Kidney (tissue), 14 donors: ENCODE measurements around the gene AUTS2. TPM values are rescaled to one million over a fixed set of nuclear protein-coding genes. Genes with fewer than 3 reads are reported as not detected.
A peak's percentile ranks its signal among the peaks of the same experiment; 100 is the strongest.

ENCODE experiments used
- DNase-seq, 5 donors: peaks; one replicate each; pipeline ENCODE4 v3.0.0-alpha.2; 2013 to 2020
- FAIRE-seq: peaks from 2 replicates; lab custom pipeline; 2012; peaks lifted over from hg19 to GRCh38; lab: Jason Lieb, UNC
- H3K27ac ChIP-seq, 2 donors: one replicate each; pipeline ENCODE4 v1.7.0; 2013; ENCODE audit warnings: low read depth in 2 of 2, low read length in 2 of 2, inconsistent platforms in 1 of 2
- H3K27me3 ChIP-seq: one replicate; pipeline ENCODE4 v1.7.1; 2013; ENCODE audit warnings: low read length, inconsistent platforms; ENCODE audit not compliant: control insufficient read depth, insufficient read depth
- H3K36me3 ChIP-seq, 3 donors: one replicate each; pipeline versions ENCODE4 v1.7.0 to v1.7.1; 2013; ENCODE audit warnings: low read length in 3 of 3, control low read depth in 1 of 3, inconsistent platforms in 1 of 3; ENCODE audit not compliant: insufficient read depth in 3 of 3, control insufficient read depth in 2 of 3
- H3K4me1 ChIP-seq, 3 donors: one replicate each; pipeline versions ENCODE4 v1.7.0 to v1.7.1; 2013; ENCODE audit warnings: low read length in 3 of 3, inconsistent platforms in 1 of 3, low read depth in 1 of 3; ENCODE audit not compliant: control insufficient read depth in 2 of 3, insufficient read depth in 2 of 3
- H3K4me3 ChIP-seq, 3 donors: one replicate each; pipeline versions ENCODE4 v1.7.0 to v1.8.1; 2013; ENCODE audit warnings: low read length in 3 of 3, control low read depth in 1 of 3, inconsistent platforms in 1 of 3
- H3K9ac ChIP-seq, 3 donors: one replicate each; pipeline versions ENCODE4 v1.7.0 to v1.7.1; 2013; ENCODE audit warnings: low read length in 3 of 3, control low read depth in 1 of 3, inconsistent platforms in 1 of 3
- H3K9me3 ChIP-seq, 3 donors: one replicate each; pipeline versions ENCODE4 v1.7.0 to v1.7.1; 2013; ENCODE audit warnings: low read length in 3 of 3, control low read depth in 1 of 3, inconsistent platforms in 1 of 3; ENCODE audit not compliant: control insufficient read depth in 2 of 3, insufficient read depth in 1 of 3
- CTCF ChIP-seq: IDR thresholded peaks from 3 replicates; pipeline ENCODE4 v1.5.1; 2012; ENCODE audit warnings: mild to moderate bottlenecking, moderate library complexity, borderline replicate concordance; ENCODE audit not compliant: insufficient read depth; ENCODE audit errors: extremely low read depth
- intact Hi-C: fragments of 100-400 bp; cut with DNase I; formaldehyde crosslinking; loops from one replicate; pipeline ENCODE4 v1.11.1; 2022
- polyA plus RNA-seq: library from polyadenylated mRNA; stranded (reverse); fragments of 350-450 nt; fragmentation: Illumina TruSeq; extraction: RNeasy Lipid Tissue Mini Kit (QIAGEN cat#74804); gene quantifications from one replicate; pipeline ENCODE4 v1.2.3, GENCODE V29; 2014; ENCODE audit warnings: low read depth, low replicate concordance; ENCODE audit not compliant: insufficient read depth
- total RNA-seq: library from RNA; stranded (reverse); fragmentation: NEBNext Ultra II Directional; extraction: Animal tissue kit (Norgen Biotek cat#: 25700); gene quantifications from one replicate; pipeline ENCODE4 v1.2.1, GENCODE V29; 2021
- donor health status: control.
- donor health status: control.
- donor health status: control.
- donor health status: control.
- donor health status: control.
- donor health status: DM: yes; HTN: yes; CAD: no.
- donor health status: Normal renal cell carcinoma (clear cell type).

The AUTS2 gene
- total and polyA plus RNA-seq, 2 donors from 2014 or later: 5.2 to 33.8 TPM

GRCh38 chr7:70435634-70436033 is 837.4 kb downstream of the AUTS2 start:
- no peaks in the 10 kb centered on the region for H3K36me3 ChIP-seq
- H3K4me3 ChIP-seq: no peak overlapping the region
- H3K4me1 ChIP-seq: no peaks in the 10 kb centered on the region
- no peaks in the 10 kb centered on the region for H3K9me3 ChIP-seq
- H3K9ac ChIP-seq: no peak overlapping the region
- intact Hi-C loops: no loop called here
- FAIRE-seq (no peak), DNase-seq (peak in 4 of 5 donors; percentile 57 to 86 (median 67))
- H3K27me3 ChIP-seq: no peaks in the 10 kb centered on the region
- no peak overlapping the region for H3K27ac ChIP-seq
- no peak for TF ChIP-seq CTCF

GRCh38 chr7:70436790-70437350 is 838.6 kb downstream of the AUTS2 start:
- H3K4me1 ChIP-seq: no peaks in the 10 kb centered on the region
- no peaks in the 10 kb centered on the region for H3K27me3 ChIP-seq
- H3K9ac ChIP-seq: no peak overlapping the region
- TF ChIP-seq CTCF: no peak
- H3K27ac ChIP-seq: no peak overlapping the region
- H3K4me3 ChIP-seq: no peak overlapping the region
- no peak for FAIRE-seq
- no peaks in the 10 kb centered on the region for H3K36me3 ChIP-seq
- intact Hi-C loops: no loop called here
- no peak for DNase-seq
- no peaks in the 10 kb centered on the region for H3K9me3 ChIP-seq

- no peak for TF ChIP-seq CTCF
- Histone ChIP-seq H3K4me1 (no peaks in the 10 kb centered on the region), H3K9ac (no peak overlapping the region), H3K4me3 (no peak overlapping the region), H3K27me3 (no peaks in the 10 kb centered on the region), H3K36me3 (no peaks in the 10 kb centered on the region), H3K27ac (no peak overlapping the region), H3K9me3 (no peaks in the 10 kb centered on the region)
- no peak for DNase-seq
- no peak for FAIRE-seq
- intact Hi-C loops: no loop called here
These were observed 841.4 kb downstream of the AUTS2 start for GRCh38 chr7:70439651-70440050.

GRCh38 chr7:70446448-70447143 is 848.3 kb downstream of the AUTS2 start:
- no peak for TF ChIP-seq CTCF
- Histone ChIP-seq H3K9ac (no peak overlapping the region), H3K4me3 (no peak overlapping the region), H3K27ac (no peak overlapping the region), H3K9me3 (no peaks in the 10 kb centered on the region), H3K36me3 (no peaks in the 10 kb centered on the region), H3K4me1 (no peaks in the 10 kb centered on the region), H3K27me3 (no peaks in the 10 kb centered on the region)
- intact Hi-C loops: no loop called here
- no peak for DNase-seq
- FAIRE-seq: no peak
